Myocyte (in vitro differentiated cells): Measurements from ENCODE around the gene CYP27A1. TPM values are rescaled to one million over a fixed set of nuclear protein-coding genes. Genes with fewer than 3 reads are reported as not detected.
"Not testable (repeated sequence)": the region's sequence is repeated elsewhere in the genome, so short reads cannot be mapped to it uniquely, and the experiment has no call there.

Experiments
- DNase-seq: peaks from one replicate; pipeline ENCODE4 v3.0.0-alpha.2; 2012; ENCODE audit warnings: low read depth
- total RNA-seq: library from RNA; depleted of rRNA; stranded (reverse); fragments of >200 nt; gene quantifications from 2 replicates; pipeline ENCODE4 v1.2.3, GENCODE V29; 2014

The CYP27A1 gene
- total RNA-seq, 1 donor from 2014 or later = 16.5 TPM

GRCh38 chr2:218830526-218831306 is 48.8 kb downstream of the CYP27A1 start:
- DNase-seq = no peak

- peak; percentile 95 for DNase-seq
Measured at GRCh38 chr2:218831378-218831990, 49.5 kb downstream of the CYP27A1 start, which contains the start of gene PRKAG3. Gene PRKAG3 (minus strand): TSS chr2:218831803.

GRCh38 chr2:218832081-218832480 is 50.1 kb downstream of the CYP27A1 start:
- DNase-seq = no peak

GRCh38 chr2:218832520-218832919 is 50.6 kb downstream of the CYP27A1 start:
- peak; percentile 97 for DNase-seq

- peak; percentile 94 for DNase-seq
Measured at GRCh38 chr2:218833023-218833609, 51.2 kb downstream of the CYP27A1 start.

GRCh38 chr2:218834685-218835084 is 52.7 kb downstream of the CYP27A1 start:
- peak; percentile 87 for DNase-seq

GRCh38 chr2:218837495-218837894 is 55.5 kb downstream of the CYP27A1 start:
- no peak for DNase-seq

GRCh38 chr2:218839430-218839829 is 57.5 kb downstream of the CYP27A1 start:
- DNase-seq = no peak

GRCh38 chr2:218839888-218840287 is 57.9 kb downstream of the CYP27A1 start:
- no peak for DNase-seq

GRCh38 chr2:218844334-218844733 is 62.4 kb downstream of the CYP27A1 start:
- DNase-seq = not testable (repeated sequence)

GRCh38 chr2:218846963-218847362 is 65.0 kb downstream of the CYP27A1 start:
- not testable (repeated sequence) for DNase-seq

GRCh38 chr2:218849721-218850120 is 67.8 kb downstream of the CYP27A1 start:
- DNase-seq = no peak

GRCh38 chr2:218850796-218851195 is 68.8 kb downstream of the CYP27A1 start:
- no peak for DNase-seq

GRCh38 chr2:218851286-218851685 is 69.3 kb downstream of the CYP27A1 start:
- no peak for DNase-seq

GRCh38 chr2:218852911-218853667 is 71.1 kb downstream of the CYP27A1 start:
- peak; percentile 56 for DNase-seq

GRCh38 chr2:218853766-218854165 is 71.8 kb downstream of the CYP27A1 start:
- no peak for DNase-seq

GRCh38 chr2:218854860-218855259 is 72.9 kb downstream of the CYP27A1 start:
- no peak for DNase-seq

- DNase-seq = no peak
Measured at GRCh38 chr2:218855305-218856166, 73.6 kb downstream of the CYP27A1 start.

- DNase-seq = no peak
Measured at GRCh38 chr2:218856167-218856895, 74.4 kb downstream of the CYP27A1 start.

GRCh38 chr2:218856896-218857243 is 74.9 kb downstream of the CYP27A1 start:
- no peak for DNase-seq
